H1 (cell line): ENCODE results near the gene ENO4.

ENCODE experiments used
- CTCF ChIP-seq, 3 experiments: IDR thresholded peaks; 1 replicate in 2 of 3; 2 replicates in 1 of 3; pipeline versions ENCODE4 v1.5.1 to v1.6.1; 2011; ENCODE audit warnings: low read length in 3 of 3, mild to moderate bottlenecking in 3 of 3, inconsistent platforms in 2 of 3, low read depth in 1 of 3, moderate library complexity in 1 of 3; ENCODE audit not compliant: insufficient read depth in 1 of 3; ENCODE audit errors: control extremely low read depth in 1 of 3
- MAX ChIP-seq: IDR thresholded peaks from 2 replicates; pipeline ENCODE4 v1.6.1; 2012; ENCODE audit warnings: inconsistent platforms

DNA sequence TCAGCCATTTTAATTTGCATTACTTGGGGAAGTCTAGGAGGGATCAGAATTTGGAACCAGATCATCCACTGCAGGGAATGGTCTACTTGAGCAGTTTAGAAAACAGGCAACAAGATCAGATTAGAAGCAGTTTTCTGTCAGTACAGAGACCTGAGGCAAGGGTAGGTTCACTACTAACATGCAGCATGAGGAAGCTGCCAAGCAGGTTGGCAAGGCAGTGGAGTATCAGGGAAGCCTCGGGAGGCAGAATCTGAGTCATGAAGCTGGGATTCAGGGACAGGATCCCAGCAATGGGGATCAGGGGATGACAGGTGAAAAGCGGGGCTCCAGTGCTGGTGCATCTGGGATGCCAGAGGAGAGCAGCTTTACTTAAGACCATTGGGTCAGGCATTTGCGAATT, 28.1 kb downstream of the ENO4 start:
- TF ChIP-seq MAX (no peak), CTCF (IDR thresholded peaks at IDR 0.05; ENCODE audit: control extremely low read depth in 1 of 3, insufficient read depth in 1 of 3, low read depth in 1 of 3, low read length in 3 of 3) (no peak)
